Stimulated activated CD8-positive, alpha-beta memory T cell treated with anti-CD3 and anti-CD28 coated beads, Interleukin-7, amount 100 ng/mL, for 1 hour (primary cell): Measurements from ENCODE around the gene NR5A2.

Experiments used
- DNase-seq, 2 donors: peaks; one replicate each; pipeline ENCODE4 v3.0.0-alpha.2; 2020; ENCODE audit warnings: low read depth in 2 of 2

NR5A2 gene

DNA sequence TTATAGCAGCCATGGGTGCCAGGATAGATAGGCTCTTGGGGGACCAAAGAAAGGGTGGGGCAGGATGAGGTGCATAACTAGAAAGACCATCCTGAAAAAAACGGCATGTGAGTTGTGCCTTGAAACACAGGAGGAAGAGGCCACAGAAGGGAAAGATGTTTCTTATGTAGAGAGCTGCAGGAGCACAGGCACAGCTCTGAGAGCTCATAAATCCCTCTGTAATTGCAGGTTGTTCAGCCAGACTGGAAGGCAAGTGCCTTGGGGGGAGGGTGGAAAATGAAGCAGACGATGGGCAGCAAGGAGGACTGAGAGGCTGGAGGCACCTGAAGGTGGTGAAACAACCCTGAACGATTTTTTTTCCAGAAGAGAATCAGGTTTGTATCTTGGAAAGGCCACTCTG lies 170.7 kb downstream of the NR5A2 start:
- DNase-seq = no peak

DNA sequence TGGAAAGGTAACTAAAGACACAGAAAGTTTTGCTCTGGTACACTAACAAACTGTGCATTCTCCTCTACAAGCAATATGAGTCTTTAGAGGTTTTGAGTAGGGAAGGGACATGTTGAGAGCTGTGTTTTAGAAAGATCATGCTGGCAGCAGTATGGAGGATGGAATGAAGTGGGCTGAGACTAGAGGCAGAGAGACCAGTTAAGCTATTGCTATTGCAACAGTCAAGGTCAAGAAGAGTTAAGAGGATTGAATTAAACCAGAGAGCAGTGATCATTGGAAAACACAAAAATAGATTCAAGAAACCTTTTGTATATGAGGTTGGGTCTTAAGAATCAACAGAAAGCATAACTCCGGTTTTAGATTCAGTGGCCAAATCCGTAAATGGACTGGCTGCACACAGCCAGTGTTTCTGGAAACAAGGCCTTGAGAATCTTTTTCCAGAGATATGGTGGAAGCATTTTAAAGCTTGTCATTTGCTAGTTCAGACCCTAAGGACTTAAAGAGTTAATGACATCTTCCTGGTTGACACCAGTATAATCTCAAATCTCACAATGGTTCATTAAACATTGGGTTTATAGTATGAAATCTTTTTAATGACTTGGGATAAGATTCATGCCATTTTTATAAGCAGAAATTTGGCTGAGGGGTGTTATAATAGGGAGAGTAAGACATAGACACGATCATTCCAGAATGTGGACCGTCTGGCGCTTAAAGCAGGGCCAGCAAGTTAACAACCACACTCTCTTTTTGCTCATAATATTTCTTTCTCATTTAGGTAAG lies 177.9 kb downstream of the NR5A2 start:
- DNase-seq = no peak

DNA sequence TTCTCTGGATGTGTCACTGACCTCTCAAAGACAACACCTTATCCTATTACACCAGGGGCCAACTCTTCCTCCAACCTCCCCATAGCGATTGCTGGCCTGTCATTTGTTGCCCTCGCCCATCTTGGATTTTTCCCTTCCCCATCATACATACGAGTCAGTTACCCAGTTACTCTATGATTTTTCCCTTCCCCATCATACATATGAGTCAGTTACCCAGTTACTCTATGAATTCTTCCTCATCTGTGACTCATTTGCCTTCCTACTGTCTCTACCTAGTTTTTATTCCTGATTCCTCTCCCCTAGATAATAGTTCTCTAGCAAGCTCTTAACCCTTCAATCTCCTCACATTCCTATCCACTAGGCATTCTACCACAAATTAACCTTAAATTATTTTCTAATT lies 178.8 kb downstream of the NR5A2 start:
- no peak for DNase-seq

DNA sequence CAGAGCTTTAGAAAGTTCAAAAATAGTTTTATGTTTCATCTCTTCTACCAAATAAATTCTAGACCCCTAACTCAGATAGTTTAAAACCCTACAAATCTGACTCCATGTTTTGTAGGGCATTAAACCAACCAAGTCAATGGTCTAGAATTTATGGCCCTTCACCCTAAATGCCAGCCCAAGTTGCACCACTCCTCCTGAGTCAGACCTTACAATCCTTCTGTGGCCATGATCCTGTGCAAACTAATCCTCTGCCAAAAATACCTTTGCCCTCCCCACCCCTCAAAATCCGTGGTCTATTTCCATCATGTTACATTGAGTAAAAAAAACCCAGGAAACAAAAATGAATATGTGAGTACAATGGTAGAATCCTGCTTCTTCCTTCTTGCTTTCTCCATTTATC lies 179.3 kb downstream of the NR5A2 start:
- DNase-seq = no peak

DNA sequence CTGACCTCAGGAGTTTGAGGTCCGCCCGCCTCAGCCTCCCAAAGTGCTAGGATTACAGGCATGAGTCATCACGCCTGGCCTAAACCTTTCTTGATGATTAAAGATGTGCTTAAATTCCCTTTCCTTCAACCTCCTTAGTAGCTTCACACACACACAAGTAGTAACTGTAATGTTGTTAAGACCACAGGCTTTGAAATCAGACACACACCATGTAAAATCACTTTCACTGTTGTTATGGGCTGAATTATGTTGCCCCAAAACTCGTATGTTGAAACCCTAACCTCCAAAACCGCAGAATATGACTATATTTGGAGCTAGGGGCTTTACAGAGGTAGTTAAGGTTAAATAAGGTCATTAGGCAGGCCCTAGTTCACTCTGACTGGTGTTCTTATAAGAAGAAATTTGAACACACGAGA lies 180.2 kb downstream of the NR5A2 start:
- no peak for DNase-seq

DNA sequence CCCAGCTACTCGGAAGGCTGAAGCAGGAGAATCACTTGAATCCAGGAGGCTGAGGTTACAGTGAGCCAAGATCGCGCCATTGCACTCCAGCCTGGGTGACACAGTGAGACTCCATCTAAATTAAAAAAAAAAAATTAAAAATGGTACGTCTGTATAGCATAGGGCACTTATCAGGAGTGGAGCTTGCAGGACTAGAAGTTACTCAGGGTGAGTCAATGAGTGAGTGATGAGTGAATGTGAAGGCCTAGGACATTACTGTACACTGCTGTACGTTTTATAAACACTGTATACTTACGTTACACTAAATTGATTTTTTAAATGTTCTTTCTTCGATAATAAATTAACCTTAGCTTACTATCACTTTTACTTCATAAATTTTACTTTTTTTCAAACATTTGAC lies 183.6 kb downstream of the NR5A2 start:
- DNase-seq = no peak

DNA sequence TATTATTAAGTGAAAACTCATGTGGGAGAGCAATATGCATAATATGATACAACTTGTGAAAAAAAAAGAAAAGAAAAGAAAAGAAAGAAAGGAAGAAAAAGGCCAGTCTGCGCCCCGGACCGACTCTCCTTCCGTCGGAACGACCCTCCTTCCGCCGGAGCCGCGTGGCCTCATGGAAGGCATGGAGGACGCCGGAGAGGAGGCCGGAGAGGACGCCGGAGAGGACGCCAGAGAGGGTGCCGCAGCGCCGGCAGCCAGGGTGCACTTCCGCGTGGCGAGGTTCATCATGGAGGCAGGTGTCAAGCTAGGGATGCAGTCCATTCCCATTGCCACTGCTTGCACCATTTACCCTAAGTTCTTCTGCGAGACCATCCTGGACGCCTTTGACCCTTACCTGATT lies 185.9 kb downstream of the NR5A2 start:
- DNase-seq = no peak

DNA sequence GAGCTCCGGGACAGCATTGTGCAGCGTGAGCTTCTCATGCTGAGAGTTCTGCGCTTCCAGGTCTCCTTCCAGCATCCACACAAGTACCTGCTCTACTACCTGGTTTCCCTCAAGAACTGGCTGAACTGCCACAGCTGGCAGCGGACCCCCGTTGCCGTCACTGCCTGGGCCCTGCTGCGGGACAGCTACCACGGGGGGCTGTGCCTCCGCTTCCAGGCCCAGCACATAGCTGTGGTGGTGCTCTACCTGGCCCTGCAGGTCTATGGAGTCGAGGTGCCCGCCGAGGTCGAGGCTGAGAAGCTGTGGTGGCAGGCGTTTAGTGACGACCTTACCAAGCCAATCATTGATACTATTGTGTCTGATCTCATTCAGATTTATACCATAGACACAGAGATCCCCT lies 186.4 kb downstream of the NR5A2 start:
- DNase-seq = no peak

DNA sequence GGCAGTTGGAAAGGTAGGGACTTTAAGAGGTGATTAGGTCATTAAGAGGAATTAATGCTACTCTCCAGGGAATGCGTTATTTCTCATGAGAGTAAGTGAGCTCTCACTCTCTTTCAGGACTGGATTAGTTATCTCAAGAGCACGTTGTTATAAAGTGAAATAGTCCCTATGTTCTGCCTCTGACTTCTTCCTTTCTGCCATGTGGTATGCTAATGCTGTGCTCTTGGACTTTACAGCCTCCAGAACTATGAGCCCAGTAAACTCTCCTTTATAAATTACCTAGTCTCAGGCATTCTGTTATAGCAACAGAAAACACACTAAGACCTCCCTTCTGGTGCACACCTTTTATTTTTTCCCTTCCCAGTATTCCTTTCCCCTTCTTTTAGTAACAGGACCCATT lies 187.8 kb downstream of the NR5A2 start:
- DNase-seq = no peak

DNA sequence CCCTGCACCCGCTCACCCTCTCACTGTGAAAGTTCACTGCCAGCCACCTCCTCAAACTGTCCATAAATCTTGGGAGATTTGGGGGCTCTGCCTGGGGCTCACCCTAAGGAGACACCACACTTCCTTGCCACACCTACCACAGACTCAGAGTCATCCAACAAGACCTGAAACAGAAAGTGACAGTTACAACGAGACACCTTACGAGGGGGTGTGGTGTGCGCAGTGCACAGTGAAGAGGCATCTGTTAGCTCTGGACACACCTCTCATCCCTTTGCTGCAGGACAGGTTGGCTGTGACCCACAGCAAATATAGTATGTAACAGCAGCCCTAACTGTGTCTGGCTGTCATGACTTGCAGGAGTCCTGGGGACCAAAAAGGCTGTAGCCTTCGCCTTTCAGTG lies 190.2 kb downstream of the NR5A2 start:
- DNase-seq = no peak

DNA sequence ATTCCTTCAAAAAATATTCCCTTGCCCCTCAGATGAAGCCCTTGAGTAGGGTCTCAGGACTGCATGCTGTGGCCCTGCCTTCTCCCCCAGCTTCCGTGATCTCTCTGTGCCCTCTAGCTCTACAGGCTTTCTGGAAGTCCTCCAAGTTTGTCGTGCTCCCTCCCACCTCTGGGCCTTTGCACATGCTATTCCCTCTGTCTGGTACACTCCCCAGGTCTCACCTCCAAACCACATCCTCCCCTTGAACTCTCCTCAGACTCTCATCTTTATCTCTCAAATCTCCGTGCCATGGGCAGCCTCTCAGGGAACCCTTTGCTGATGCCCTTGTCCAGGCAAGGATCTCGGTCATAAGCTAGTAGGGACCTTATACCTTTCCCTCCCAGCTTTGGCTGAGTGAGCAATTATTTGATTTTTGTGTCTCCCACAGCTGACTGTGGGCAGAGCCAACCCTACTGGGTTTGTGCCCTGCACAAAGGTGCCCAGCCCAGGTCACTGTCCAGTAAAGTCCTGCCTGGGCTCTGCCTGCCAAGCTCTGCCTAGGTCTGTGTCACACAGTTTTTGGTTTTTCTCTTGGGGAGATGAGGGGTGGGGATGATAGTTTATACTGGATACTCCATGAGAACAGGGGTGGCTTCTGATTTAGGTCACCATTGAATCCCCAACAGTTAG lies 194.2 kb downstream of the NR5A2 start:
- DNase-seq = no peak

DNA sequence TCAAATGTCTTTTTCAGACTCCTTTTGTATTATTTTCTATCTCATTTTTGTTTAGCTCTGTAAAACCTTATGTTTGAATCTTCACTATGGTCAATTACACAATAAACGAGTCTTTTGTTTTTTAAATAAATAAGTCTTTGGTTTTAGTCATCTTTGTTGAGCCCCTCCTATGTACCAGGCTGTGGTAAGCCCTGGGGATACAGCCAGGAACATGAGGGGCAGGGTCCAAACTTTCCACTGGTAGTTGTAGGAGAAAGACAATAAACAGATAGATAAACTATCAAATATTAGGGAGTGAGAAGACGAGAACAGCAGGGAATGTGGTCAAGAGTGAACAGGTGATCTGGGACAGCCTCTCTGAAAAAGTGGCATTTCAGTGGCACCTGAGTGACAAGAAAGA lies 195.7 kb downstream of the NR5A2 start:
- no peak for DNase-seq

DNA sequence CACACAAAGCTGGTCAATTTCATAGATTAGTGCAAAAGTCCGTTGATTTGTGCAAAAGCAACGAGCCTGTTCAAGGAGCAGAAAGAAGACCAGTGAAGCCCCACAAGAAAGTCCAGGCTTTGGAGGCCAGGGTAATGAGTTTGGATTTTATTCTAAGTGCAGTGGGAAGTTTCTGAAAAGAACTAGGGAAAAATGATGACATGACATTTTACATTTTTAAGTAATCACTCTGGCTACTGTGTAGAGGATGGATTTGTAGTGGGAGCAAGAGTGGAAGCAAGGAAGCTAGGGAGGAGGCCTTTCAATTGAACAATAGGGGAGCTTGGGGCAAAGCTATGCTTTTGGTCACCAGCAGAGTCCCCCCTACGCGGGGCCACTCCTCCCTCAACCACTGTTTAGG lies 196.1 kb downstream of the NR5A2 start:
- DNase-seq = no peak

DNA sequence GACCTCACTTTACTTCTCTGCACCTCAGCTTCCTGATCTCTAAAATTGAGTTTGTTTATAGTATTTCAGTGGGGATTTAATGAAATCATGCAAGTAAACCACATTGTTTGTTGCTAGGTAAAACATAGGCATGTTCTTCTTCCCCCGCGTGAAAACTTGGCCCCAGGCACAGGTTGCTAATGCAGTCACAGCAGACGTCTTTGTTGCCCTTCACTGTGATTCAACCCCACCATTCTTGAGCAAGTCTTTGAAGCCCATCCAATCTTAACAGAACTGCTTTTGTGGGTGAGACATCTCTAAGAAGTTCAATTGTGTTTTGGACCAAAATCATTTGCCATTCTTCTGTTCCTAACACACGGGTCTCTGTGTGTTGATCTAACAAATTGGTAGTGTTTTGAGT lies 196.8 kb downstream of the NR5A2 start:
- no peak for DNase-seq

DNA sequence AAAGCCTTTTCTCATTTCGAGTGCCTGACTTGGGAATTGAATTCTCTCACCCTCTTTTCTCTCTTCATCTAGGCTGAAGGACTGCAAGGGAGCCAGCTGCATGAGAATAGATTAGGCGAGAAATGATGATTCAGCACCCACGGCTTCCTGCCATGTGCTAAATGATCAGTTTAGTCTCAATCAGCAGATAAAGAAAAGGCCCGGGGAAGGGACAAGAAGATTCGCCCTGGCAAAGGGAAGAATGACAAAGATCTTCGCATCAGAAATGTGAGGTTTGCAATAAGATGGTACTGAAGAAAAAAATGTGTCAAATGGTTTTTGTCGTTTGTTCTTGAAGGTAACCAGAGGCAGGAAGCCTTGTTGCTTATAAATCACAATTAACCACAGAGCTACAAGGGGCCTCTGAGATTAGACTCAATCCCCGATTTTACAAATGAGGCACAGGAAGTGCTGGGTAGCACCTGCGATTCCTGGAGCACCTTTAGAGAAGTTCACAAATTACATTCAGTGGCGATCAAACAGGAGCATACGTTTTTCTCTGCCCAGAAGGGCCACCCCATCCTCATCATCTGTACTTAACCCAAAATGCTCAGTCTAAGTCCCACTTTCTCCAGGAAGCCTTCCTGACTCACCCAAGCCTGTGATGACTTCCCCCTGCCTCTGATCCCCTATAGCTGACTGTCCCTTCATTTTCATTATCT lies 198.9 kb downstream of the NR5A2 start:
- DNase-seq = no peak

DNA sequence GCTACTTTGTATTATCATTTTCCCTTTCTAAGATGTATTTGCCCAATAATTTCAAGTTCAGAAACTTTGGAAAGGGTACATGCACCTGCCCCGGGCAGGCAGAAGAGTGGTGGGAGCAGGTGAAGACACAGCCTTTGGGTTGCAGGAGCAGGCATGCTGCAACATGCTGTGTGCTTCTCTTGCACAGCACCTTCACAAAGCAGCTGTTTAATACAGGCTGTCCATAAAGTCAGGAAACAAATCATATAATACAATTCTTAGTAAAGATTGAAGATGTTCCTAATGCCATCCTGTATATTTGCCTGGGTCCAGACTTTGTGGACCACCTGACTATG lies 199.4 kb downstream of the NR5A2 start:
- no peak for DNase-seq
